HG02571 (cell line): ENCODE measurements around the gene LST1.

ENCODE experiments used
- ATAC-seq: cut with Tn5 transposase; IDR thresholded peaks from one replicate; pipeline ENCODE4 v1.9.1; 2021; ENCODE audit warnings: mild to moderate bottlenecking, moderate library complexity; ENCODE audit not compliant: unreplicated experiment

Gene LST1

GRCh38 chr6:31619805-31620585, 33.9 kb downstream of the LST1 start:
- peak; percentile 80 for ATAC-seq

- peak; percentile 36 for ATAC-seq
These were observed 34.7 kb downstream of the LST1 start, which contains the start of gene PRRC2A for GRCh38 chr6:31620586-31621319. TSS of gene PRRC2A (plus strand) at chr6:31620715. CDS start at chr6:31622790, 2,075 bp downstream.

GRCh38 chr6:31621320-31621939, 35.4 kb downstream of the LST1 start:
- no peak for ATAC-seq

- ATAC-seq, result no peak
These were observed 35.9 kb downstream of the LST1 start for GRCh38 chr6:31621991-31622390.

GRCh38 chr6:31622684-31623091, 36.6 kb downstream of the LST1 start:
- ATAC-seq, result no peak

GRCh38 chr6:31624070-31624469, 38.0 kb downstream of the LST1 start:
- ATAC-seq, result no peak

GRCh38 chr6:31626952-31627351, 40.9 kb downstream of the LST1 start:
- ATAC-seq, result no peak

- ATAC-seq, result no peak
These were observed 41.7 kb downstream of the LST1 start for GRCh38 chr6:31627690-31628287.

- no peak for ATAC-seq
These were observed 42.9 kb downstream of the LST1 start for GRCh38 chr6:31629014-31629413.

GRCh38 chr6:31630177-31630934, 44.3 kb downstream of the LST1 start:
- no peak for ATAC-seq

- ATAC-seq, result no peak
These were observed 45.1 kb downstream of the LST1 start for GRCh38 chr6:31631209-31631608.

GRCh38 chr6:31631681-31632278, 45.7 kb downstream of the LST1 start:
- ATAC-seq, result no peak

GRCh38 chr6:31632279-31632946, 46.3 kb downstream of the LST1 start:
- no peak for ATAC-seq

GRCh38 chr6:31633447-31633846, 47.4 kb downstream of the LST1 start:
- ATAC-seq, result no peak

GRCh38 chr6:31634131-31634530, 48.1 kb downstream of the LST1 start:
- no peak for ATAC-seq

- ATAC-seq, result no peak
These were observed 49.0 kb downstream of the LST1 start for GRCh38 chr6:31634969-31635575.

- no peak for ATAC-seq
These were observed 50.9 kb downstream of the LST1 start for GRCh38 chr6:31636698-31637596.
